Measurements from ENCODE around the gene NR6A1. TPM values are rescaled to one million over a fixed set of nuclear protein-coding genes. Genes with fewer than 3 reads are reported as not detected.

The NR6A1 gene
- total and polyA plus RNA-seq, 2 experiments from 2014 or later, result 44.2 to 139 TPM

DNA sequence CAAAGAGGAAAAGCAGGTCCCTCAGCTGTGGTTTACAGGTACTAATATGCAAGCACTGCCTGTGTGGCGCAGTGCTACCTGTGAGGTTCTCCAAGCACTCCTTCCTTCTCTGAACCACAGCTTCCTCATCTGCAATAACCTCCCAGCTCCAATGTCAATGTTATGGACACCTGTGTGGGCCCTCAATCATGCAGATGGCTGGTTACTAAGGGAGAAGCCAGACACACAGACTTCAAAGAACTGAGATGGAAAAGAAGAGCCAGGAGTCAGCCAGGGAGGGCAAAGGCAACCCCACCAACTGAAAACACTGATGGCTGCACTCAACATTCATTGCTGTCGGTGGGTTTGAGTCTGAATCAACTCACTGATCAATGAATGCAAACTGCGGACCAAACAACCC, 77.7 kb downstream of the NR6A1 start:
- no peaks in the 10 kb centered on the region for H3F3A ChIP-seq (replicated peaks; ENCODE audit: low read depth)
- ATAC-seq (peak; percentile 70), DNase-seq (ENCODE audit: low spot score) (peak; percentile 23)
- H3K27me3 ChIP-seq (ENCODE audit: insufficient read depth), result no peaks in the 10 kb centered on the region
- H4K20me1 ChIP-seq (replicated peaks; ENCODE audit: insufficient read depth), result no peaks in the 10 kb centered on the region
- no peaks in the 10 kb centered on the region for H3K9me2 ChIP-seq (ENCODE audit: insufficient read depth)
- Mint-ChIP-seq H3K4me1 (peaks cover 49% of the 10 kb centered on the region), H3K27ac (no peak overlapping the region), H3K36me3 (ENCODE audit: low read depth) (no peaks in the 10 kb centered on the region), H3K4me3 (no peak overlapping the region), H3K27me3 (ENCODE audit: insufficient read depth, low read depth, poor library complexity) (peaks cover 8% of the 10 kb centered on the region), H3K9me3 (no peaks in the 10 kb centered on the region)
- H3K36me3 ChIP-seq (ENCODE audit: insufficient read depth), result no peaks in the 10 kb centered on the region
- peak overlapping the region; percentile 25; the same call in 1 of the 2 replicates for H3K4me2 ChIP-seq
- H2AFZ ChIP-seq, result no peak overlapping the region
- H3K79me2 ChIP-seq (replicated peaks; ENCODE audit: insufficient read depth), result no peaks in the 10 kb centered on the region; the same call in 1 of the 2 replicates
- peaks cover 39% of the 10 kb centered on the region for H3K4me1 ChIP-seq (ENCODE audit: insufficient read depth)
- no peak overlapping the region for H3K27ac ChIP-seq (ENCODE audit: low read depth)
- no peak overlapping the region for H3K4me3 ChIP-seq
- TF ChIP-seq, protein P1, sequence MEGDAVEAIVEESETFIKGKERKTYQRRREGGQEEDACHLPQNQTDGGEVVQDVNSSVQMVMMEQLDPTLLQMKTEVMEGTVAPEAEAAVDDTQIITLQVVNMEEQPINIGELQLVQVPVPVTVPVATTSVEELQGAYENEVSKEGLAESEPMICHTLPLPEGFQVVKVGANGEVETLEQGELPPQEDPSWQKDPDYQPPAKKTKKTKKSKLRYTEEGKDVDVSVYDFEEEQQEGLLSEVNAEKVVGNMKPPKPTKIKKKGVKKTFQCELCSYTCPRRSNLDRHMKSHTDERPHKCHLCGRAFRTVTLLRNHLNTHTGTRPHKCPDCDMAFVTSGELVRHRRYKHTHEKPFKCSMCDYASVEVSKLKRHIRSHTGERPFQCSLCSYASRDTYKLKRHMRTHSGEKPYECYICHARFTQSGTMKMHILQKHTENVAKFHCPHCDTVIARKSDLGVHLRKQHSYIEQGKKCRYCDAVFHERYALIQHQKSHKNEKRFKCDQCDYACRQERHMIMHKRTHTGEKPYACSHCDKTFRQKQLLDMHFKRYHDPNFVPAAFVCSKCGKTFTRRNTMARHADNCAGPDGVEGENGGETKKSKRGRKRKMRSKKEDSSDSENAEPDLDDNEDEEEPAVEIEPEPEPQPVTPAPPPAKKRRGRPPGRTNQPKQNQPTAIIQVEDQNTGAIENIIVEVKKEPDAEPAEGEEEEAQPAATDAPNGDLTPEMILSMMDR (conservative IDR thresholded peaks at IDR 0.05; ENCODE audit: low read depth in 2 of 2), result no peak
- TF ChIP-seq JUNB (IDR thresholded peaks at IDR 0.05; ENCODE audit: unreplicated experiment), result no peak
- TF ChIP-seq, protein P2, sequence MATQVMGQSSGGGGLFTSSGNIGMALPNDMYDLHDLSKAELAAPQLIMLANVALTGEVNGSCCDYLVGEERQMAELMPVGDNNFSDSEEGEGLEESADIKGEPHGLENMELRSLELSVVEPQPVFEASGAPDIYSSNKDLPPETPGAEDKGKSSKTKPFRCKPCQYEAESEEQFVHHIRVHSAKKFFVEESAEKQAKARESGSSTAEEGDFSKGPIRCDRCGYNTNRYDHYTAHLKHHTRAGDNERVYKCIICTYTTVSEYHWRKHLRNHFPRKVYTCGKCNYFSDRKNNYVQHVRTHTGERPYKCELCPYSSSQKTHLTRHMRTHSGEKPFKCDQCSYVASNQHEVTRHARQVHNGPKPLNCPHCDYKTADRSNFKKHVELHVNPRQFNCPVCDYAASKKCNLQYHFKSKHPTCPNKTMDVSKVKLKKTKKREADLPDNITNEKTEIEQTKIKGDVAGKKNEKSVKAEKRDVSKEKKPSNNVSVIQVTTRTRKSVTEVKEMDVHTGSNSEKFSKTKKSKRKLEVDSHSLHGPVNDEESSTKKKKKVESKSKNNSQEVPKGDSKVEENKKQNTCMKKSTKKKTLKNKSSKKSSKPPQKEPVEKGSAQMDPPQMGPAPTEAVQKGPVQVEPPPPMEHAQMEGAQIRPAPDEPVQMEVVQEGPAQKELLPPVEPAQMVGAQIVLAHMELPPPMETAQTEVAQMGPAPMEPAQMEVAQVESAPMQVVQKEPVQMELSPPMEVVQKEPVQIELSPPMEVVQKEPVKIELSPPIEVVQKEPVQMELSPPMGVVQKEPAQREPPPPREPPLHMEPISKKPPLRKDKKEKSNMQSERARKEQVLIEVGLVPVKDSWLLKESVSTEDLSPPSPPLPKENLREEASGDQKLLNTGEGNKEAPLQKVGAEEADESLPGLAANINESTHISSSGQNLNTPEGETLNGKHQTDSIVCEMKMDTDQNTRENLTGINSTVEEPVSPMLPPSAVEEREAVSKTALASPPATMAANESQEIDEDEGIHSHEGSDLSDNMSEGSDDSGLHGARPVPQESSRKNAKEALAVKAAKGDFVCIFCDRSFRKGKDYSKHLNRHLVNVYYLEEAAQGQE (IDR thresholded peaks at IDR 0.05; ENCODE audit: unreplicated experiment), result no peak
- no peak for TF ChIP-seq EZH2 (IDR thresholded peaks at IDR 0.05; ENCODE audit: low read depth, unreplicated experiment)
- TF ChIP-seq ZNF114 (CRISPR knock-in tag; IDR thresholded peaks at IDR 0.05), result no peak
- no peak for TF ChIP-seq STAT1 (IDR thresholded peaks at IDR 0.05; ENCODE audit: unreplicated experiment)
- TF ChIP-seq, protein P3, sequence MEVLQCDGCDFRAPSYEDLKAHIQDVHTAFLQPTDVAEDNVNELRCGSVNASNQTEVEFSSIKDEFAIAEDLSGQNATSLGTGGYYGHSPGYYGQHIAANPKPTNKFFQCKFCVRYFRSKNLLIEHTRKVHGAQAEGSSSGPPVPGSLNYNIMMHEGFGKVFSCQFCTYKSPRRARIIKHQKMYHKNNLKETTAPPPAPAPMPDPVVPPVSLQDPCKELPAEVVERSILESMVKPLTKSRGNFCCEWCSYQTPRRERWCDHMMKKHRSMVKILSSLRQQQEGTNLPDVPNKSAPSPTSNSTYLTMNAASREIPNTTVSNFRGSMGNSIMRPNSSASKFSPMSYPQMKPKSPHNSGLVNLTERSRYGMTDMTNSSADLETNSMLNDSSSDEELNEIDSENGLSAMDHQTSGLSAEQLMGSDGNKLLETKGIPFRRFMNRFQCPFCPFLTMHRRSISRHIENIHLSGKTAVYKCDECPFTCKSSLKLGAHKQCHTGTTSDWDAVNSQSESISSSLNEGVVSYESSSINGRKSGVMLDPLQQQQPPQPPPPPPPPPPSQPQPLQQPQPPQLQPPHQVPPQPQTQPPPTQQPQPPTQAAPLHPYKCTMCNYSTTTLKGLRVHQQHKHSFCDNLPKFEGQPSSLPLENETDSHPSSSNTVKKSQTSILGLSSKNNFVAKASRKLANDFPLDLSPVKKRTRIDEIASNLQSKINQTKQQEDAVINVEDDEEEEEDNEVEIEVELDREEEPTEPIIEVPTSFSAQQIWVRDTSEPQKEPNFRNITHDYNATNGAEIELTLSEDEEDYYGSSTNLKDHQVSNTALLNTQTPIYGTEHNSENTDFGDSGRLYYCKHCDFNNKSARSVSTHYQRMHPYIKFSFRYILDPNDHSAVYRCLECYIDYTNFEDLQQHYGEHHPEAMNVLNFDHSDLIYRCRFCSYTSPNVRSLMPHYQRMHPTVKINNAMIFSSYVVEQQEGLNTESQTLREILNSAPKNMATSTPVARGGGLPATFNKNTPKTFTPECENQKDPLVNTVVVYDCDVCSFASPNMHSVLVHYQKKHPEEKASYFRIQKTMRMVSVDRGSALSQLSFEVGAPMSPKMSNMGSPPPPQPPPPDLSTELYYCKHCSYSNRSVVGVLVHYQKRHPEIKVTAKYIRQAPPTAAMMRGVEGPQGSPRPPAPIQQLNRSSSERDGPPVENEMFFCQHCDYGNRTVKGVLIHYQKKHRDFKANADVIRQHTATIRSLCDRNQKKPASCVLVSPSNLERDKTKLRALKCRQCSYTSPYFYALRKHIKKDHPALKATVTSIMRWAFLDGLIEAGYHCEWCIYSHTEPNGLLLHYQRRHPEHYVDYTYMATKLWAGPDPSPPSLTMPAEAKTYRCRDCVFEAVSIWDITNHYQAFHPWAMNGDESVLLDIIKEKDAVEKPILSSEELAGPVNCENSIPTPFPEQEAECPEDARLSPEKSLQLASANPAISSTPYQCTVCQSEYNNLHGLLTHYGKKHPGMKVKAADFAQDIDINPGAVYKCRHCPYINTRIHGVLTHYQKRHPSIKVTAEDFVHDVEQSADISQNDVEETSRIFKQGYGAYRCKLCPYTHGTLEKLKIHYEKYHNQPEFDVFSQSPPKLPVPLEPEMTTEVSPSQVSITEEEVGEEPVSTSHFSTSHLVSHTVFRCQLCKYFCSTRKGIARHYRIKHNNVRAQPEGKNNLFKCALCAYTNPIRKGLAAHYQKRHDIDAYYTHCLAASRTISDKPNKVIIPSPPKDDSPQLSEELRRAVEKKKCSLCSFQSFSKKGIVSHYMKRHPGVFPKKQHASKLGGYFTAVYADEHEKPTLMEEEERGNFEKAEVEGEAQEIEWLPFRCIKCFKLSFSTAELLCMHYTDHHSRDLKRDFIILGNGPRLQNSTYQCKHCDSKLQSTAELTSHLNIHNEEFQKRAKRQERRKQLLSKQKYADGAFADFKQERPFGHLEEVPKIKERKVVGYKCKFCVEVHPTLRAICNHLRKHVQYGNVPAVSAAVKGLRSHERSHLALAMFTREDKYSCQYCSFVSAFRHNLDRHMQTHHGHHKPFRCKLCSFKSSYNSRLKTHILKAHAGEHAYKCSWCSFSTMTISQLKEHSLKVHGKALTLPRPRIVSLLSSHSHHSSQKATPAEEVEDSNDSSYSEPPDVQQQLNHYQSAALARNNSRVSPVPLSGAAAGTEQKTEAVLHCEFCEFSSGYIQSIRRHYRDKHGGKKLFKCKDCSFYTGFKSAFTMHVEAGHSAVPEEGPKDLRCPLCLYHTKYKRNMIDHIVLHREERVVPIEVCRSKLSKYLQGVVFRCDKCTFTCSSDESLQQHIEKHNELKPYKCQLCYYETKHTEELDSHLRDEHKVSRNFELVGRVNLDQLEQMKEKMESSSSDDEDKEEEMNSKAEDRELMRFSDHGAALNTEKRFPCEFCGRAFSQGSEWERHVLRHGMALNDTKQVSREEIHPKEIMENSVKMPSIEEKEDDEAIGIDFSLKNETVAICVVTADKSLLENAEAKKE (CRISPR knock-in tag; IDR thresholded peaks at IDR 0.05), result peak; percentile 49; the same call in 1 of the 2 replicates
